ENCODE data around the gene DENND1B. TPM values are rescaled to one million over a fixed set of nuclear protein-coding genes. Genes with fewer than 3 reads are reported as not detected.

DENND1B gene
- total and polyA plus RNA-seq, 5 donors from 2014 or later: 13.8 to 45.5 (median 18.1) TPM

DNA sequence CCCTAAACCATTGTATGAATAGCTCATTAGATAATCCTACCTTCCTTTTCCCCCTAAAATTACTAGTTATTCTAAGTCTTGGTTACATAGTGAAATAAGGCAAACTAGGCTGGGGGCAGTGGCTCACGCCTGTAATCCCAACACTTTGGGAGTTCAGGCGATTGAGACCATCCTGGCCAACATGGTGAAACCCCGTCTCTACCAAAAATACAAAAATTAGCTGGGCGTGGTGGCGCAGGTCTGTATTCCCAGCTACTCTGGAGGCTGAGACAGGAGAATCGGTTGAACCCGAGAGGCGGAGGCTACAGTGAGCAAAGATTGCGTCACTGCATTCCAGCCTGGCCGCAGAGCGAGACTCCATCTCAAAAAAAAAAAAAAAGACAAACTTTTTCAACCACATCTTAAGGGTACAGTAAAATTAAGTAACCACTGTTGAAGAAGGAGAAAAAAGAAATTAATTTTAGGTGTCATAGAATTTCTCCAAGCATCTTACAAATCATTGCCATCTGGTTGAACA lies 108.5 kb downstream of the DENND1B start:
- H3K4me1 ChIP-seq (ENCODE audit: control insufficient read depth, insufficient read depth, low read length, poor library complexity, severe bottlenecking): no peaks in the 10 kb centered on the region
- no peaks in the 10 kb centered on the region for H3K27me3 ChIP-seq (ENCODE audit: control insufficient read depth, insufficient read depth, low read length)
- H3K9me3 ChIP-seq (ENCODE audit: control insufficient read depth in 2 of 2, low read length in 2 of 2): no peaks in the 10 kb centered on the region
- Mint-ChIP-seq H3K36me3 (peaks cover 3% of the 10 kb centered on the region), H3K9me3 (no peaks in the 10 kb centered on the region), H3K4me3 (no peak overlapping the region), H3K27me3 (no peaks in the 10 kb centered on the region), H3K27ac (no peak overlapping the region), H3K4me1 (peaks cover 5 to 16% (median 14%) of the 10 kb centered on the region in 4 donors)
- no peak overlapping the region for H3K4me3 ChIP-seq (ENCODE audit: low read depth, low read length)
- ATAC-seq (ENCODE audit: low read depth in 2 of 2) (no peak), DNase-seq (no peak)
- no peaks in the 10 kb centered on the region for H3K36me3 ChIP-seq (ENCODE audit: control insufficient read depth, insufficient read depth, low read length)
- no peak overlapping the region for H3K27ac ChIP-seq (ENCODE audit: insufficient read depth, low read length, poor library complexity, severe bottlenecking)

GRCh38 chr1:197664391-197664790 lies 110.9 kb downstream of the DENND1B start:
- Mint-ChIP-seq H3K27me3 (no peaks in the 10 kb centered on the region), H3K4me1 (peaks cover 10 to 28% (median 16%) of the 10 kb centered on the region in 4 donors), H3K27ac (no peak overlapping the region), H3K36me3 (no peaks in the 10 kb centered on the region), H3K4me3 (no peak overlapping the region), H3K9me3 (no peaks in the 10 kb centered on the region)
- DNase-seq (no peak), ATAC-seq (ENCODE audit: low read depth in 2 of 2) (no peak)
- Histone ChIP-seq H3K27me3 (ENCODE audit: control insufficient read depth, insufficient read depth, low read length) (no peaks in the 10 kb centered on the region), H3K4me3 (ENCODE audit: low read depth, low read length) (no peak overlapping the region), H3K4me1 (ENCODE audit: control insufficient read depth, insufficient read depth, low read length, poor library complexity, severe bottlenecking) (peaks cover 3% of the 10 kb centered on the region), H3K9me3 (ENCODE audit: control insufficient read depth in 2 of 2, low read length in 2 of 2) (no peaks in the 10 kb centered on the region), H3K36me3 (ENCODE audit: control insufficient read depth, insufficient read depth, low read length) (no peaks in the 10 kb centered on the region), H3K27ac (ENCODE audit: insufficient read depth, low read length, poor library complexity, severe bottlenecking) (no peak overlapping the region)

DNA sequence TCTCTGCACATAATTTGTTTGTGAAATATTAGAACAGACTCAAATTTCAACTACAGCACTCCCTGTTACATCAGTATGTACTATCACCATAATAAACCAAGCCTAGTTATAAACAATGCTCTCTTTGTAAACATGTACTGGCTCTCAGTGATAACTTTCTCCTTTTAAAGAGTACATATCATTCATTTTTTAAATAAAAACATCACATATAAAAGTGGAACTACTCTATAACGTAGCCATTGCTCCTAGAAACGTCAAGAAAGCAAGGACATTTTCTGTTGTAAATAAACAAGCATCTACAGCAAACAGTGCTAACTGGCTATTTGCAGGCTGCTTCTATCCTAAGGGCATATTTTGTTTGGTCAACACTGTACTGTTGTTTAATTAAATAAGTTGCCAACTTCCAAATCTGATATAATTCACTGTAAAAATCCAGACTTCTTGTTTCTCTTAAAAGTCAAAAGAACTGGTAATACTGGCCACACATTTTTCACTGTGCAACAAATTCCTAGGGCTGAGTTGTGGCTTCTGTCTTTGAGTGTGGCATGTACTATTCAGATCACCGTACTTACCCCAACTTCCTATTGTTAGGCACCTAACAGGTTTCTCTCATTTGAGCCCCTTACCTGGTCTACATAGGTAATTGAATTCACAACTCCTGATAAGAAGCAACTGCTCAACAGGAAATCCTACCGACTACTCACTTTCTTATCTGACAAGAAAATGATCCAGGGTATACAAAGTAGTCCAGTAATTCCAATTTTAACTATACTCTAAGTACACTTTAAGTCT lies 111.9 kb downstream of the DENND1B start:
- H3K27me3 Mint-ChIP-seq: no peaks in the 10 kb centered on the region
- H3K9me3 Mint-ChIP-seq: no peaks in the 10 kb centered on the region
- Histone ChIP-seq H3K4me3 (ENCODE audit: low read depth, low read length) (no peak overlapping the region), H3K27me3 (ENCODE audit: control insufficient read depth, insufficient read depth, low read length) (no peaks in the 10 kb centered on the region), H3K4me1 (ENCODE audit: control insufficient read depth, insufficient read depth, low read length, poor library complexity, severe bottlenecking) (peaks cover 5% of the 10 kb centered on the region), H3K27ac (ENCODE audit: insufficient read depth, low read length, poor library complexity, severe bottlenecking) (no peak overlapping the region), H3K36me3 (ENCODE audit: control insufficient read depth, insufficient read depth, low read length) (no peaks in the 10 kb centered on the region), H3K9me3 (ENCODE audit: control insufficient read depth in 2 of 2, low read length in 2 of 2) (no peaks in the 10 kb centered on the region)
- H3K36me3 Mint-ChIP-seq: no peaks in the 10 kb centered on the region
- H3K4me3 Mint-ChIP-seq: no peak overlapping the region
- DNase-seq (no peak), ATAC-seq (ENCODE audit: low read depth in 2 of 2) (no peak)
- H3K27ac Mint-ChIP-seq: no peak overlapping the region
- peaks cover 13 to 31% (median 18%) of the 10 kb centered on the region in 4 donors for H3K4me1 Mint-ChIP-seq

GRCh38 chr1:197660389-197660788 lies 114.9 kb downstream of the DENND1B start:
- peaks cover 9% of the 10 kb centered on the region for H3K36me3 Mint-ChIP-seq
- Histone ChIP-seq H3K4me3 (ENCODE audit: low read depth, low read length) (no peak overlapping the region), H3K9me3 (ENCODE audit: control insufficient read depth in 2 of 2, low read length in 2 of 2) (no peaks in the 10 kb centered on the region), H3K27ac (ENCODE audit: insufficient read depth, low read length, poor library complexity, severe bottlenecking) (no peak overlapping the region), H3K36me3 (ENCODE audit: control insufficient read depth, insufficient read depth, low read length) (peaks cover 2% of the 10 kb centered on the region), H3K4me1 (ENCODE audit: control insufficient read depth, insufficient read depth, low read length, poor library complexity, severe bottlenecking) (peaks cover 5% of the 10 kb centered on the region), H3K27me3 (ENCODE audit: control insufficient read depth, insufficient read depth, low read length) (no peaks in the 10 kb centered on the region)
- peaks cover 0 to 1% (median 0%) of the 10 kb centered on the region in 7 donors for H3K9me3 Mint-ChIP-seq
- no peaks in the 10 kb centered on the region for H3K27me3 Mint-ChIP-seq
- DNase-seq: no peak
- peak overlapping the region in 1 of 3 donors; percentile 50 for H3K27ac Mint-ChIP-seq
- H3K4me1 Mint-ChIP-seq: peaks cover 17 to 36% (median 30%) of the 10 kb centered on the region in 4 donors
- no peak overlapping the region for H3K4me3 Mint-ChIP-seq
- no peak for ATAC-seq (ENCODE audit: low read depth in 2 of 2)

DNA sequence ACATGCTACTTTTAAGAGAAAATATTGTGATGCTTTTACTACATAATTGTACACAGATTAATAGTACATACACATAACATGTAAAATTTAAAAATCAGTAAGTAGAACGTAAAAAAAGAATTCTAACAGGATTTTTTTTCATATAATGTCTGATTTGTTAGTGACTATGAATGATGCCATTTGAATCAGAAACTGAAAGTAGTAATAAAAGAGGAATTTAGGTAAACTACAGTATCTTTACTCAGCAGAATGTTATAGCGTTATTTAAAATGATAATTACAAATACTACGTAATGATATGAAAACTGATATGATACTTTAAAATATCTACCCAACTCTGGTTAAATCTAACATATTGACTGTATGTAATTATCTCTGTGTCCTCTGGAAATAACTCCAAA lies 116.1 kb downstream of the DENND1B start:
- peak overlapping the region in 3 of 4 donors; percentile 41 to 47 (median 44) for H3K4me3 Mint-ChIP-seq

DNA sequence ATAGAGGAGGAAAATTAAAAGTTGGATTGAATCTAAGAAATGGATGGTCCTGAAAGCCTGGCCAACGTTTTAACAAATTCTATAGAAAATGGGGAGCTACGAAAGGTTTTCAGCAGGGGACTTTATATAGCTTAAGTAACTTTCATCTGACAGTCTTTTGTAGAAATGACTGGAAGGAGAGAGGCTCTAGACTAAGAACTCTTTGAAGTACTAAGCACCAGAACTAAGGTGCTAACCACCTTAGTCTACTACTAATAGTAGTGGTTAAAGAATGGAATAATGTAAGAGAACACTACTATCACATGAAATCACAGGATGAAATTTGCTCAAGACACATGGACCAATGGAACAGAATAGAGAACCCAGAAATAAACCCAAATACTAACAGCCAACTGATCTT lies 126.1 kb downstream of the DENND1B start:
- H3K4me1 ChIP-seq (ENCODE audit: control insufficient read depth, insufficient read depth, low read length, poor library complexity, severe bottlenecking): no peaks in the 10 kb centered on the region
- Mint-ChIP-seq H3K4me3 (no peak overlapping the region), H3K36me3 (peaks cover 23% of the 10 kb centered on the region), H3K9me3 (no peaks in the 10 kb centered on the region), H3K27ac (peak overlapping the region in 1 of 3 donors; percentile 5), H3K4me1 (peaks cover 2 to 11% (median 6%) of the 10 kb centered on the region in 4 donors), H3K27me3 (no peaks in the 10 kb centered on the region)
- ATAC-seq (ENCODE audit: low read depth in 2 of 2): no peak
- H3K4me3 ChIP-seq (ENCODE audit: low read depth, low read length): no peak overlapping the region
- no peak overlapping the region for H3K27ac ChIP-seq (ENCODE audit: insufficient read depth, low read length, poor library complexity, severe bottlenecking)
- H3K9me3 ChIP-seq (ENCODE audit: control insufficient read depth in 2 of 2, low read length in 2 of 2): no peaks in the 10 kb centered on the region
- no peak for DNase-seq
- H3K27me3 ChIP-seq (ENCODE audit: control insufficient read depth, insufficient read depth, low read length): no peaks in the 10 kb centered on the region
- H3K36me3 ChIP-seq (ENCODE audit: control insufficient read depth, insufficient read depth, low read length): peaks cover 10% of the 10 kb centered on the region

More for the DNA sequence above, 116.1 kb downstream of the DENND1B start:
- H3K27me3 Mint-ChIP-seq: no peaks in the 10 kb centered on the region
- H3K27ac Mint-ChIP-seq: no peak overlapping the region
- H3K4me1 Mint-ChIP-seq: peaks cover 17 to 31% (median 26%) of the 10 kb centered on the region in 4 donors
- peaks cover 2% of the 10 kb centered on the region for H3K36me3 ChIP-seq (ENCODE audit: control insufficient read depth, insufficient read depth, low read length)
- peaks cover 0 to 1% (median 0%) of the 10 kb centered on the region in 7 donors for H3K9me3 Mint-ChIP-seq
- H3K4me3 ChIP-seq (ENCODE audit: low read depth, low read length): peak overlapping the region; percentile 24
- no peak for ATAC-seq (ENCODE audit: low read depth in 2 of 2)
- no peaks in the 10 kb centered on the region for H3K27me3 ChIP-seq (ENCODE audit: control insufficient read depth, insufficient read depth, low read length)
- DNase-seq: no peak
- H3K4me1 ChIP-seq (ENCODE audit: control insufficient read depth, insufficient read depth, low read length, poor library complexity, severe bottlenecking): peaks cover 5% of the 10 kb centered on the region
- peaks cover 9% of the 10 kb centered on the region for H3K36me3 Mint-ChIP-seq
- no peak overlapping the region for H3K27ac ChIP-seq (ENCODE audit: insufficient read depth, low read length, poor library complexity, severe bottlenecking)
- no peaks in the 10 kb centered on the region for H3K9me3 ChIP-seq (ENCODE audit: control insufficient read depth in 2 of 2, low read length in 2 of 2)

- Mint-ChIP-seq H3K27ac (no peak overlapping the region), H3K4me1 (peaks cover 2 to 12% (median 5%) of the 10 kb centered on the region in 4 donors), H3K36me3 (peaks cover 37% of the 10 kb centered on the region), H3K9me3 (peaks cover 0 to 5% (median 0%) of the 10 kb centered on the region in 7 donors), H3K4me3 (no peak overlapping the region), H3K27me3 (no peaks in the 10 kb centered on the region)
- ATAC-seq (ENCODE audit: low read depth in 2 of 2) (no peak), DNase-seq (no peak)
- Histone ChIP-seq H3K27me3 (ENCODE audit: control insufficient read depth, insufficient read depth, low read length) (no peaks in the 10 kb centered on the region), H3K4me1 (ENCODE audit: control insufficient read depth, insufficient read depth, low read length, poor library complexity, severe bottlenecking) (no peaks in the 10 kb centered on the region), H3K9me3 (ENCODE audit: control insufficient read depth in 2 of 2, low read length in 2 of 2) (peaks cover 0 to 4% of the 10 kb centered on the region in 2 experiments), H3K4me3 (ENCODE audit: low read depth, low read length) (no peak overlapping the region), H3K27ac (ENCODE audit: insufficient read depth, low read length, poor library complexity, severe bottlenecking) (no peak overlapping the region), H3K36me3 (ENCODE audit: control insufficient read depth, insufficient read depth, low read length) (peaks cover 47% of the 10 kb centered on the region)
Observed at GRCh38 chr1:197638316-197638715, 137.0 kb downstream of the DENND1B start.
